AG10803 (cell line): Measurements from ENCODE around the gene ARHGEF19.
"Not testable (repeated sequence)": the region's sequence is repeated elsewhere in the genome, so short reads cannot be mapped to it uniquely, and the experiment has no call there.

Experiments used
- DNase-seq: peaks from one replicate; pipeline ENCODE4 v3.0.0; 2010; ENCODE audit warnings: low read depth
- H3K4me3 ChIP-seq: 2 replicates; pipeline ENCODE4 v1.5.1; 2011; ENCODE audit warnings: mild to moderate bottlenecking, low read length, control low read depth
- CTCF ChIP-seq: conservative IDR thresholded peaks from 2 replicates; pipeline ENCODE4 v1.5.1; 2011; ENCODE audit warnings: mild to moderate bottlenecking, low read length, control low read depth, inconsistent platforms

ARHGEF19 gene

DNA sequence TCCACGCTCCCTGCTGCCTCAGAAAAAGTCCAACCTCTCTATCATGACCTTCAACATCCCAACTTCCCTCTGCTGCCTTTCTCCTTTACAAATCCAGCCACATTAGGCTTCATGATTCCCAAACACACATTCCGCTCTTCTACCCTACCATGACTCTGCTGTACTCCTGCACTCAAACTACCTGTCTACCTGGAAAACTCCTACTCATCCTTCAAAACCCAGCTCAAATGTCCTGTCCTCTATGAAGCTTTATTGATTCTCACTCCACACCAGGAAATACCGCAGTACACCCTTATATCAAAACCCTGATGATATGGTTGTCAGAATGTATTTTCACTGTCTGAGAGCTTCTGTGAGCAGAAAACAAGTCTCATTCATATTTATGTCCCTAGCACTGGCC is 8.9 kb downstream of the ARHGEF19 start:
- no peak for TF ChIP-seq CTCF

DNA sequence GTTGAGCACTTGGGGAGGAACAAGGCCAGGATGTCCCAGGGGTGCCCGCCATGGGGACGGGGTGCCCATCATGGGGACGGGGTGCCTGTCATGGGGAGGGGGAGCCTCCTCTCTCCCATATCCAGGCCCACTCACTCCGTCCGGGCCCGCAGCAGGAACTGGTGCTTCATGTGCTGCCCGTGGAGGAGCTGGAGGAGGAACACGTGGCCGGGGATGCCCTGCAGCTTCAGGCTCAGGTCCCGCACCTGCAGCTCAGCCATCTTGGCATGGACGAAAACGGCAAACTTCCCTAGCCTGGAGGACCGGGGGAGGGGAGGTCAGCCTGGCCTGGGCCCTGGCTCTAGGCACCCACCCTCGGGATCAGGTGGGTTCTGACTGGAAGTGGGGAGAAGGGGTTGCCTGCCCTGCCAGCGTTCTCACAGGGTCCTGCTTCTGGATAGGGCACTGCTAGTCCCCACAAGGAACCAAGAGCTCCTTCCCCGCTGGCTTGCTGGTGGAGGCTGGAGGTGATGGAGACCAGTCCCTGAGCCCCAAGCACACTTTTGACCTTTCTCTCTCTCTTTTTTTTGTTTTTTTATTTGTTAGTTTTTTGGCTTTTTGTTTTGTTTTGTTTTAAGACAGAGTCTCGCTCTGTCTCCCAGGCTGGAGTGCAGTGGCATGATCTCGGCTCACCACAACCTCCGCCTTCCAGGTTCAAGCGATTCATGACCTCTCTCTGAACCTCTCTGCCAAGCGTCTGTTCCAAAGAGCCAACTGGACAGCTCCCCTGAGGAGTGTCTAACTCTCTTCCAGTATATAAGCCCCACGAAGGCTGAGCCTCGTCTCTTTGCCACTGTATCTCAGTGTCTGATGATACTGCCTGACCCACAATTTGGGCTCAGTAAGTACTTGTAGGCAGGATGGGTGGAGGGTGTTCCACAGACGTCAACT is 9.9 kb downstream of the ARHGEF19 start:
- TF ChIP-seq CTCF = no peak
- DNase-seq = no peak
- no peak overlapping the region for H3K4me3 ChIP-seq

More for the DNA sequence above, 8.9 kb downstream of the ARHGEF19 start:
- H3K4me3 ChIP-seq = no peak overlapping the region
- no peak for DNase-seq

DNA sequence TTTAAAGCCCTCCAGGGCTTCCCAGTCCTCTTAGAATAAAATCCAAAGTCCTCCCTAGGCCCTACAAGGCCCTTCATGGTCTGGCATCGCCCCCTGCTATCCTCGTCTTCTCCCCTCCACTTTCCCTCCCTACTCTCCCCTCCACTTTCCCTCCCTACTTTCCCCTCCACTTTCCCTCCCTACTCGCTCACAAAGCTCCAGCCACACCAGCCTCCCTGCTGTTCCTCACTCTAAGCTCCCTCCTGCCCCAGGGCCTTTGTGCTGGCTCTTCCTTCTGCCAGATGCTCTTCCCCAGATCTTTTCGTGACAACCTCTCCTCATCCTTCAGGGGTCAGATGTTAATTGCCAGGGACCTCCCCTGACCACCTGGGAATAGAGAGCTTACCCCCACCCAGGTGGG is 12.8 kb downstream of the ARHGEF19 start:
- no peak overlapping the region for H3K4me3 ChIP-seq

DNA sequence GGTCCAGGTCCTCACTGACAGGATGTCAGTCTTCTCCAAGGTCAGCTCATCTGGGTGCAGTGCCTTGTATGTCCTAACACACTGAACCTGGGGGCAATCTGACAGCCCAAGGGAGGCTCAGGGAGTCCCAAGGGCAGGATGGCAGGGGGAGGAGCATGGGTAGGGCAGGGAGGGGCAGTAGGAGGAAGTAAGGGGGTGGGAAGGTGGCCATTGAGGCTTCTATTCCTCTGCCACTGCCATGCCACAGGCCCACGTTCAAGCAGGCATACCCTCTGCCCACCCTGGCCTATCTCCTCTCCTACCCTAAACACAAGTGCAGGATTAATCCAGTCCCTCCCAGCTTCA is 13.3 kb downstream of the ARHGEF19 start:
- no peak for DNase-seq
- no peak for TF ChIP-seq CTCF
- no peak overlapping the region for H3K4me3 ChIP-seq

More for the DNA sequence above, 12.8 kb downstream of the ARHGEF19 start:
- no peak for DNase-seq
- no peak for TF ChIP-seq CTCF

DNA sequence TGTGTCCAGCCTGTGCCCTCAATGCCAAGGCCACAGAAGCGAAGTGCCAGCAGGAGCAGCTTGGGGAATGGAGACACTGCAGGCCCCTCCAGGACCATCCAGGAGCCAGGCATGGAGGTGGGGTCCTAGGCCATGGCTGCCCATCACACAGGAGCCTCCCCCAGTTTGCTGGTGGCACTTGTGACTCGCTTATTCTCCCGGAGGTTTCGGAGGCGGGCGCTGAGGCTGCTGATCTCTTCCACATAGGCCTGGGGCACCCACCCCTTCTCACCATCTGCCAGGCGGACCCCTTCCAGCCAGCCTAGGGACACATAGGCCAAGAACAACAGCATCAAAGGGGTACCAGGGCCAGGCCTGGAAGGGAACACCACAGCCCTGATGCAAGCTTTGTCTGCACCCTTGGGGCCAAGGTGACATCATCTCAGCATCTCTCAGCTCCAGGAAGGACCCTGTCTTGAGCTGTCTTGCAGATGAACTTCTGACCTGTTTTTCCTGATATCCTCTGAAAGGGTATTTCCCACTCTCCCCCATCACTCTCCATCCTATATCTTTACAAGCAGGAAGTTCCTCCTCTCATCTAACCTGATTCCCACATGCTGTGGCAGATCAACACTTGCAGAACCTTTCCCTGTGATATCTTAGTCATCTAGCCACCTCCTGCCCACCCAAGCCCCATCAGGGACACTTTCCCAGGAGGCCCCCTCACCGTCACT is 13.9 kb downstream of the ARHGEF19 start:
- no peak for DNase-seq
- TF ChIP-seq CTCF = no peak
- H3K4me3 ChIP-seq = no peak overlapping the region

- no peak for DNase-seq
- H3K4me3 ChIP-seq = no peak overlapping the region
- no peak for TF ChIP-seq CTCF
These were observed 15.6 kb downstream of the ARHGEF19 start for GRCh38 chr1:16196874-16197273.

DNA sequence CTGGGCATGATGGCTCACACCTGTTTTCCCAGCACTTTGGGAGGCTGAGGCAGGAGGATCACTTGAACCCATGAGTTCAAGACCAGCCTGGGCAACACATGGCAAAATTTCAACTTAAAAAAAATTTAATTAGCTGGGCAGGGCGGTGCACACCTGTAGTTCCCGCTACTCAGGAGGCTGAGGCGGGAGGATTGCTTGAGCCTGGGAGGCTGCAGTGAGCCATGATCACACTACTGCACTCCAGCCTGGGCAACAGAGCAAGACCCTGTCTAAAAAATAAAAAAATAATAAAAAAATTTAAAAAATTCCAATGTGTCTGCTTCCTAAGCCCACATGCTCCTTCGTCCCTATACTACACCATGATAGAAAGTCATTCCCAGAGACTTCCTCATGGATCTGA is 16.3 kb downstream of the ARHGEF19 start:
- not testable (repeated sequence) for DNase-seq, H3K4me3 ChIP-seq
